Stimulated activated CD4-positive, alpha-beta T cell treated with anti-CD3 and anti-CD28 coated beads, Interleukin-2, amount 100 ng/mL, for 48 hours (primary cell): ENCODE data around the gene C16orf89.

ENCODE experiments used
- DNase-seq, 2 donors: peaks; one replicate each; pipeline ENCODE4 v3.0.0-alpha.2; 2020

C16orf89 gene

DNA sequence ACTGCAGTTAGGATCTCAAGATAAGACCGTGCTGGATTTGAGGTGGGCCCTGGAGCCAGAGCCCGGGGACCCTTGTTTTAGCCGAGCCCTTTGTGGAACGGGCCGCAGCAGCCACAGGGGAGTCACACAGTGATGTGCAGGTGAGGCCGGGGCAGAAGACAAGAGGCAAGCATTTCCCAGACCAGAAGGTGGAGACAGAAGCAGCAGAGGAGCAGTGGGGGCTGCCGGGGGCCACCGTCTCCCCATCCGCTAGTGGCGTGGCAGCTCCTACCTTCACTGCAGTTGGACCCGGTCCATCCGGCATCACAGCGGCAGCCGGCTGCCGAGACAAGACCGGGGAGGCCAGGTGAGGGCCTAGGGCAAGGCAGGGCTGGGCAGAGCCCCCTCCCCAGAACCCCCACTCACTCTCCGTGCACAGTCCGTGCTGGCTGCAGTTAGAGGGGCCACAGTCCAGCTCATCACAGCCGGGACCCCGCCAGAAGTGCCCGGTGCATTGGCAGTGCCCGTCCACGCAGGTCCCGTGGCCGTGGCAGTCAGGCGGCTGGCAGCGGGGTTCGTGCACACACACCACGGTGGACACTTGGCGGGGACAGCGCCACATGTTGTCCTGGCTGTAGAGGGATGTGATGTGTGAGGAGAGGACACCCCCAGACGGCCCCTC lies 38.1 kb downstream of the C16orf89 start:
- no peak for DNase-seq

DNA sequence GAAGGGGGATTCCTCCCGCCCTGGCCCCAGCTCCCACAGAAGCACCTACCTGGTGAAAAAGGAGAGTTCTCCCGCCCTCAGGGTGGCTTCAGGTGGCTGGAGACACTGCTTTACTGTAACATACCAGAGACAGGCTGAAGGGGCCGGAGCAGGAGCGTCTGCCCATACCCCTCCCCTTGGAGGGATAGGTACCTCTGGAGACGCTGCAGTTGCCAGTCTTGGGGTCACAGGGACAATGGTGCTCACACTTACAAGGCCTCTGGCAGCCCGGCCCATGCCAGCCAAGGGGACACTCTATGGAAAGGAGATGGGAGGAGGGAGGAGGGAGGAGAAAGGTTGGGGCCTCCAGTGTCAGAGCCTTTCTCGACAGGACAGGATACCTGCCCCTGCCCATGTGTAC lies 38.7 kb downstream of the C16orf89 start:
- DNase-seq, result no peak

DNA sequence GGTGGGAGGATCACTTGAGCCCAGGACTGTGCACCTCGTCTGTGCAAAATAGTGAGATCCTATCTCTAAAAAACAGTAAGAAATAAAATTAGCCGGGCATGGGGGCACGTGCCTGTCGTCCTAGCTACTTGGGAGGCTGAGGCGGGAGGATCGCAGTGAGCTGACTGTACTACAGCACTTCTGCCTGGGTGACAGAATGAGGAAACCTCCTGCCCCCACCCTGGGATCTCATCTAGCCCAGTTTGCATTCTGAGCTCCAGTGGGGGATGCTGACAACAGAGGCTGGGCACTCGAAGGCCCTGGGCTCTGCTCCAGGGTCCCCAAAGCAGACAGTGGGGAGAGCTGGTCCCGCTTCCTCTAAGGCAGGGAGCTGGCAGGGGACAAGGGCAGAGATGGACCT lies 39.1 kb downstream of the C16orf89 start:
- no peak for DNase-seq

DNA sequence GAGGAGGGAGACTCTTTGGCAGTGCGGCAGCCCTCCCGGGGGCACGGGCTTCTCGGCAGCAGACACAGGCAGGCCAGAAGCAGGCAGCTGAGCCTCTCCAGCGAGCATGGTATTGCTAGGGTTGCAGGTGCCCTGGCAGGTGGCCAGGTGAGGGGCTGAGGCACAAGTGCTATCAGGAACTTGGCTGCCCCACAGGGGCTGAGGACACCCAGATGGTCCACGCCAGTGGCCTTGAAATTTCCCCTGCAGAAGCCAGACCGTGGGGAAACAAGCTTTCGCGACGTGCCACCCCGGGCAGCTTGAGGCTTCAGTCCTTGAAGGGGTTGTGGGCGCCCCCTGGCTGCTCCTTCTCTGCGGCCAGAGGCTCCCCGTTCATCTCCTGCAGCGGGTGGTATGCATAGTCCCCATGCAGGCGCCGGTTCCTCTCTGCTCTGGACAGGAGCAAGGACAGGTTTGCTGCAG lies 40.6 kb downstream of the C16orf89 start:
- DNase-seq, result no peak

DNA sequence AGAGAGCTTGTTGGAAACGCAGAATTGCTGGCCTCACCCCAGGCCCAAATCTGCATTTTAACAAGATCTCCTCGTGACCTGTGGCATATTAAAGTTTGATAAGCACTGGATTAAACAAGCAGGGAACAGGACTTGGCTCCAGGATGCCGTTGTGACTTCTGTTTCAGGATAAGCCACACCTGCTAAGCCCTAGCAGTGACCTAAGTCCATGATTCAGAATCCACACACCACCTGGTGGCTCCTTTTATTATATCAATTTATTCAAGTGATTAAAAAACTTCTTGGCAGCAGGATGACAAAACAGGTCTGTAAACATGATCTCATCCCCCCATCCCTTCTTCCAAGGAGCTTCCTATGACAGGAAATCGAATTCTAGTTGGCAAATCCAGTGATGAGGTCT lies 41.1 kb downstream of the C16orf89 start:
- DNase-seq, result no peak

DNA sequence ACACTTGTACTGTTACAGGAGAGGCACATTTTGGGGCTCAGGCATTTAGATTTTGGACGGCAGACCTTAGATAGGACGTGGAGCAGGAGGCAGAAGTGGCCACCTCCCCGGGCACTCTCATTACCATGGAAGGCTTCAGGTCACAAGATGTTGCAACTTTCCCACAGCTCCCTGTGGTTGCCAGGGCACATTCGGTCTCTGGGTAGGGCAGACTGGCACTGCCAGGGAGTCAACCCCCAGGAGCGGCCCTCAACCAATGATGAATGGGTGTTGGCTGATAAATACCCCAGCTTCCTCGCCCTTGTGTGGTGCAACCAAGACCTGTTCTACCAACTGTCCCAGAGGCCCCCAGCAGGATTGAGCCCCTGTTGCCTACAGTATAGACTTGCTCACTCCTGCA lies 43.2 kb downstream of the C16orf89 start:
- DNase-seq, result no peak

DNA sequence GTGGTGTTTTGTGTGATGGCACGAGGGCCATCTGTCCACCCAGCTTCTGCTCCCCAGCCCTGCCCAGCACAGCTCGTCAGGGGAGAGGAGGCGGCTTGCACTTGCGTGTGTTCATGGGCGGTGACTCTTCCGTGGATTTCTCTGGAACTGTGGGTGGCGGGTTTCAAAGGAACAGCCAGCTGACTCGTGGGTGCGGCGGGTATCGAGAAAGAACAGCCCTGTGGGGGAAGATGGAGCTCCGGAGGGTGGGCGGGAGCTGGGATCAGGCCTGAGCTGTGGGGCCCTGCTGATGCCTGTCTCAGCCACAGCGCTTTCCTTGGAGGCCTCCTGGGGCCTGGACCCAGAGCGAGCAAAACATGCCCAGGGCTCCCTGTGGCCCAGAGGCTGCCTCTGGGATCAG lies 45.2 kb downstream of the C16orf89 start:
- DNase-seq, result no peak

DNA sequence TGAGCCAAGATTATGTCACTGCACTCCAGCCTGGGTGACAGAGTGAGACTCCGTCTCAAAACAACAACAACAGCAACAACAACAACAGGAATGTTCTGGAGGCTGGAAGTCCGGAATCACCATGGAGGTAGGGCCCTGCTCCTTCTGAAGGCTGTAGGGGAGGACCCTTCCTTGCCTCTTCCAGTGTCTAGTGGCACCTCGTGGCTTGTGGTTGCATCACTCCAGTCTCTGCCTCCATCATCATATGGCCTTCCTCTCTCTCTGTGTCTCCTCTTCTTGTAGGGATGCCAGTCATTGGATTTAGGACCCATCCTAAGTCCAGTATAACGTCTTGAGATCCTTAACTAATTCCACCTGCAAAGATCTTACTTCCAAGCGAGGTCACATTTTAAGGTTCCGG lies 46.0 kb downstream of the C16orf89 start:
- DNase-seq, result no peak

DNA sequence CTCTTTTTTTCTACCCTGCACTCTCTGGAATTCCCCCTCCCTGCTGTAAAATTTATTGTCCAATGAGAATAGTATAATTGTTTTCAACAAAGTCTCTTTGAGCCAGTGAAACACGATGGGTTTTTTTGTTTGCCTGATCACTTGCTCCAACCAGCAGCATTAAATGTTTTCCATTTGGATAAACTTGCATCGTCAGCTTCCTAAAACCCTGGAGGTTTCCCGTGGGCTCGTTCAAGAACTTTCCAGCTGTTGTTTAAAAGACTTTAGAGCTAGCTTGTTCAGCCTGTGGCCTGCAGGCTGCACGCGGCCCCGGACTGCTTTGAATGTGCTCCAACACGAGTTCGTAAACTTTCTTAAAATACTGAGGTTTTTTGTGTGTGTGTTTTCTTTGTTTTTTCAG lies 47.0 kb downstream of the C16orf89 start:
- DNase-seq, result no peak

DNA sequence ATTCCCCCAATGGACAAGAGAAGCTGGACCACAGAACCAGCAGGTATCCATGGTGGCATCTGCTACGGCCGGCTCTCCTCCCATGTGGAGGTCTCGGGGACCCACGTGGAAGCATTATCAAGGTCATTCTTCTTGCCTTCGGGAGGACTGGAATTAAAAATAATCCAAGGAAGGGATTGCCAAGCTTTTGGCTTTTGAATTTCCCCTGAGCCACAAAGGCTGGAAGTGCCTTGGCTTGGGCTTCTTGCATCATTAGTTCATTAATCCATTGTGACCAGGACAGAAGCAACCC lies 48.1 kb downstream of the C16orf89 start:
- DNase-seq, result no peak

DNA sequence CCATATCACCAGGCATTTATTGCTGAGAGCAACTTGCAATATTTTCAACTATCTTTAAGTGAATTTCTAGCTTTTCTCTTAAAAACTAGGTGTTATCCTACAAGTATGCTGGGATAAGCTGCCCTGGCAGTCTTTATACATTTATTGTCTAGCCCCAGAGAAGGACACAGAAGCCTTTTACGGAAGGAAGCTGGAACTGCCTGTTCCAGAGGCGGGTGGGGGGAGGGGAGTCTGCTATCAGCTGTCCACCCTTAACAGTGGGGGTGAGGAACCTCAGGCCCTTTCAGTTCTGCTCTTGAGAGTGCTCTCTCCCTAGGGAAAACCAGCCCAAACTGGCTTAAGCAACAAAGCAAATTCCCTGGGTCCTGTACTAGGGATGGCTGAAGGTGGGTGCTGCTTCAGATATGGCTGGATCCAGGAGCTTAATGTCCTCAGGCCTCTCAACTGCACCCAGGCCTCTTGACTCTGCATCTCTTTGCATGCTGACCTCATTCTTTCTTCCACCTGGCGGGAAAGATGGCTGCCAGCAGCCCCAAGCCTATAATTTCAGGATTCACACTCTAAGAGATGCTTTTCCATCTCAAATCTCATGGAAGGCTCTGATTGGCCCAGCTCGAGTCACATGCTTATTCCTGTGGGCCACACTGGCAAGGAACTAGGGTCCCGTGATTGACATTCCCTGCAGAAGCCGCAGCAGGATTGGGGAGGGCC lies 48.6 kb downstream of the C16orf89 start:
- DNase-seq, result no peak

DNA sequence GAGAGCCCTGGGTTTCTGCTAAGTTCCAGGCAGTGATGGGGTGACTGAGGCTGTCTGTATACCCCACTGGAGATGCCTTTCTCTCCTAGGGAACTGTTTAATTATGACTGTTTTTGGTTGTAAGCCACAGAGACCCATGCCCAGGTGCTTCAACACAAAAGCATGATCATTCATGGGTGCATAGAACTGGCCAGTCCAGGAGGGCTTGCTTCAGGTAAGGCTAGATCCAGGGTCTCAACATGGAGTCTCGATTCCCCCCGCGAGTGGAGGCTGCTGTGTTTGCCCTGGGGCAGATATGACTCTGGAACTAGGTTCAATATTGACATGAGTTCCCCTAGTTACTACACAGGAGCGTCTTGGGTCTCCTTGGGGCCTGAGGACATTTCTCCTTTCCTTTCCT lies 49.9 kb downstream of the C16orf89 start:
- DNase-seq, result no peak

DNA sequence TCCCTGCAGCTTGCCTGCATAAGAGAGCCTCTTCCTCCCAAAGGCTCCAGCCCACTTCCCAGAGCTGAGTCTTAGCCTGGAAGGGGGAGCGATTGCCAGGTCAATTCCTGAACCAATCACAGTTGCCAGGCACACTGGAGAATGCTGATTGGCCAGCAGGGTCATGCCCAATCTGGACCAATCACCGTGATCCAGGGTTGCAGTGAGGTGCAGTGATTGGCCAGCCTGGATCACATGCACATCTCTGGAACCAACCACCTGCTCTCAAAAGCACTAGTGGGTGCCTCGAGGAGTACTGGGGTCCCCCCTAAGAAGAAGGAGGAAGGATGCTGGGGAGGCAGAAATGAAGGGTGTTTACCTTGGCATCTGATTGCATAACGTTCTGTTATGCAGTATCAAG lies 50.4 kb downstream of the C16orf89 start:
- DNase-seq, result no peak

DNA sequence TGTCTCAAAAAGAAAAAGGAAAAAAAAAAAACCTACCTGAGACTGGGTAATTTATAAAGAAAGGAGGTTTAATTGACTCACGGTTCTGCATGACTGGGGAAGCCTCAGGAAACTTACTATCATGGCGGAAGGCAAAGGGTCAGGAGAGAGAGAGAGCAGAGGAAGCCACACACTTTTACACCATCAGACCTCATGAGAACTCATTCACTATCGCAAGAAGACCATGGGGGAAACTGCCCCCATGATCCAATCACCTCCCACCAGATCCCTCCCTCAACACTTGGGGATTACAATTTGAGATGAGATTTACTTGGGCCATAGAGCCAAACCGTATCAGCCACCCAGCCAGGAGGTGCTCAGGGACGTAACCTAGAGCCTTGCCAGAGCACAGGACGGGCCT lies 52.9 kb downstream of the C16orf89 start:
- DNase-seq, result no peak

DNA sequence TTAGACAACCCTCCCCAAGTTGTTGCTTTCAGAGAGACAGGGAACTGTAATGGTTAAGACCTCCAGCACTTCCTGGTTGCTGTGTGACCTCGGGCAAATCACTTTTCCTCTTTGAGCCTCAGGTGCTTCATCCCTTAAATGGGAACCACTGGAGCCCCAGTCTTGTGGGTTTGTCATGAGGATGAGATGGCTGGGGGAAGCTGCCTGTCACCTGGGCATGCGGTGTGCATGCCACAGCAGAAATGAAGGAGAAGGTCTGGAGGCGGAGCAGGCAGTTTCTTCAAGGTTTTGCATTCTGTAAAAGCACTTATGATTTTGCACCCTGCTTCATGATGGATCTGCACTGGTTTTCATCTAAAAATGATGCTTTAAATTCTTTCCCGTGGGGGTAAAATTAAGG lies 54.1 kb downstream of the C16orf89 start:
- DNase-seq, result no peak

DNA sequence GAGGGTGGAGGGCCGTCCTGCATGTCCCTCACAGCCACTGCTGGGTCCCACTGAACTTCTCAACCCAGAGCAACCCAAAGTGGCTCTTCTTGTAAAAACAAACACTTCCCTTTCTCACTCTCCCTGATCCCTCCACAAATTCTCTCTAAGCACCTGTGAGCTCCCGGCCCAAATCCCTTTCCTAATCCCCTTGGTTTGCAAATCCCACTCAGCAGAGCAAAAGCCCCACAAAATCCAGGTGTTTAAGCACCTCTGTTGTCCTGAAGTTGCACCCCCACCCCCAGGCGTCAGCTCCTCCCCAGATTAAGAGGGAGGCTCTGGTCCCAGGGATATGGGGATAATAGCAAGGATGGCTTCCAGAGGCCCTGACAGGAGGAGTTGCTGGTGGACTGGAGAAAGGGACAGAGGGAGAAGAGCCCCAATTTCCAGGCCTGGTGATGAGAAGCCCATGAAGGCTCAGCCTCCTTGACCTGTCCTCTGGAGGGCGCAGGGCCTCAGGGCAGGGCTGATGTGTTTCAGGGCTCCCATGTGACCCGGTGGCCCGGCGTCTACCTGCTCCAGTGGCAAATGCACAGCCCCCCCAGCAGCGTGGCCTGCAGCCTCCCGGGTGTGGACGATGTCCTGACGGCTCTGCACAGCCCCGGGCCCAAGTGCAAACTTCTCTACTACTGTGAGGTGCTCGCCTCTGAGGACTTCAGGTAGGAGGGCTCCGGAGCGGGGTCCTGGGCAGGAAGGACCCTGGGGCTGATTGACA lies 55.0 kb downstream of the C16orf89 start:
- DNase-seq, result no peak

DNA sequence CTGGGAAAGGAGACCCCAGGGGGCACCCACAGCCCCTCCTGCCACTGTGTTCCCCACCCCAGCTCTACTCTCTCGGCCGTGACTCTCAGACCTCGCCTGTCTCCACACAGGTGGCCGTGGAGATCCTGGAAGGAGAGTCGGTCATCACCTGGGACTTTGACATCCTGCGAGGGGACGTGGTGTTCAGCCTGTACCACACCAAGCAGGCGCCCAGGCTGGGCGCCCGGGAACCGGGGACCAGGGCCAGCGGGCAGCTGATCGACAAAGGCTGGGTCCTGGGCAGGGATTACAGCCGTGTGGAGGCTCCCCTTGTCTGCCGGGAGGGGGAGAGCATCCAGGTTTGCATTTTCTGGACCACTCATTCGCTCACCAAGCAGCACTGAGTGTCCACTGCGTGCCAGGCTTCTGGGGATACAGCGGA lies 57.4 kb downstream of the C16orf89 start:
- no peak for DNase-seq

DNA sequence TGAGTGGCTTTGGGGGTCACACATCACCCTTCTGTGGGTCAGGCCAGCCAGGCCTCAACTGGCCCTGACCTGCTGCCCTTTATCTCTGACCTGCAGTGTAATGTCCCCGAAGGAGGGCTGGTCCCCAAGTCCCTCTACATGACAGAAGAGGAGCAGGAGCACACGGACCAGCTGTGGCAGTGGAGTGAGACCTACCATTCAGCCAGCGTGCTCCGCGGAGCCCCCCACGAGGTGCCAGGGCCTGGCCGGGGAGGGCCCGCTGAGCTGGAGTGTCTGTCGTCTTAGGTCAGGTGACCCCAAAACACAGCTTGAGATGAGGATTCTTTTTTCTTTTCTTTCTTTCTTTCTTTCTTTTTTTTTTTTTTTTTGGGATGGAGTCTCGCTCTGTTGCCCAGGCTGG lies 58.5 kb downstream of the C16orf89 start:
- DNase-seq, result no peak

DNA sequence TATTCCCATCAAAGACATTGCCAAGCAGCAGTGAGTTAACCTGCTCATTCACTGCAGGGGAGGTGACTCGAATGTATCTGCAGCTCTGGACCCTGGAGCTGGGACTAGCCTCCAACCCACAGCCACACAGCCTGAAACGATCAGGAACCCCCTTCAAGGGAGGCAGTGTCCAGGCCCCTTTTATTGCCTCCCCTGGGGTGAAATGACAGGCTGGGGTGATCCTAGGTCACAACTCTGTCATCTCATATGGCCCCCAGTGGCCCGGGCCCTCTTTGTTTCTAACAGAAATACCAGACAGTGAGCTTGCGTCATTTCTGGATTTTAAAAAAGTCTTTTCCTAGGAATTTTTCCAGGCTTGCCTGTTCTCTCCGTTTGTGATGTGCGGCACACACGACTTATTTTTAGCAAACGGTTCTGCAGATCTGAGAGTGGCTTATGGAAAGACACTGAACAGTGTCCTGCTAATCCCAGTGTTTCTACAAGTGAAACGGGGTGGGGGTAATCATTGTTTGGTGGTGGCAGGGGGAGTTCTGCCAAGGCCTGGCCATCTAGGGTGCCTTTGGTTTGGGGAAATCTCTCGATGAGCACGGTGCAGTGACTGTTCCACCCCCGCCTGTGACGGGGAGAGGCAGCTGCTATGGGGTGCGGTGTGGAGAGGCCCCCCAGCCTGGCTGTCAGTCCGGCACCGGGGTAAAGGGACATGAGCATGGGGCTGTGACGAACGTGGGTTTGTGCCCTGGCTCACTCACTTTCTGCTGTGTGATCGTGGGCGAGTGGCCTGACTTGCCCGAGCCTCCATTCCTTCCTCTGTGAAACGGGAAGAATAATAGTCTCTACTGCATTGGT lies 59.2 kb downstream of the C16orf89 start:
- no peak for DNase-seq

DNA sequence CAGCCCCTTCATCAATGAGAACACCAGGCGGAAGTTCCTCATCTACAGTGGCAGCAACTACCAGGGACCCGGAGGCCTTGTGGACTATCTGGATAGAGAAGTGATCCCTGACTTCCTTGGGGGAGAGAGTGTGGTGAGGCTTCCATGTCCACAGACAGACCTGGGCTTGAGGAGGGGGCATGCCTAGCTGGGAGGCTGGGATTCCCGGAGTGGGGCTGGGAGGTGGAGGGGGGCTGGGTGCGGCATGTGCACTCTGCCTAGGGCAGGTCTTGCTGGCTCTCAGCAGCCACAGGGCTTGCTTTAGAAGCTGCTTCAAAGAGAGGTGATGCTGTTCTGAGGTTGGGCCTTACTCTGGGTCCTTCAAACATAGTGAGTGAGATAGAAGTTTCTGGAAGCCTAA lies 59.8 kb downstream of the C16orf89 start:
- no peak for DNase-seq

DNA sequence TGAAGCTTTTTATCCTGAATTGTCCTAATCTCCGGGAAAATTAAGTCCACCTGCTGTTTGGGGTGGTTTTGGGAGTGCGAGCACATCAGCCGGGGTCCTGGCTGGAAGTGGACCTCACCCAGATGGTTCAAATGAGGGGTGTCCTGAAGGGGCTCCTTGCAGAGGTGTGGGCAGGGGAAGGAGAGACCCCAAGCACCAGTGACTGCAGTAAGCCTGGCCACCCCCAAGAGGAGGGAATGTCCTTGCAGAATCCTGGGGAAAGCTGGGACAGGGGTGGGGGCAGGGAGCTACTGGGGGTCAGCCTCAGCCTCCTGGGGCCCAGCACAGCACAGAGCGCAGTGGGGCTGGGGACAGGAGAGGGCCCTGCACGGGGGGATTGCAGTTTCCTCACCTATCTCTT lies 61.4 kb downstream of the C16orf89 start:
- no peak for DNase-seq

DNA sequence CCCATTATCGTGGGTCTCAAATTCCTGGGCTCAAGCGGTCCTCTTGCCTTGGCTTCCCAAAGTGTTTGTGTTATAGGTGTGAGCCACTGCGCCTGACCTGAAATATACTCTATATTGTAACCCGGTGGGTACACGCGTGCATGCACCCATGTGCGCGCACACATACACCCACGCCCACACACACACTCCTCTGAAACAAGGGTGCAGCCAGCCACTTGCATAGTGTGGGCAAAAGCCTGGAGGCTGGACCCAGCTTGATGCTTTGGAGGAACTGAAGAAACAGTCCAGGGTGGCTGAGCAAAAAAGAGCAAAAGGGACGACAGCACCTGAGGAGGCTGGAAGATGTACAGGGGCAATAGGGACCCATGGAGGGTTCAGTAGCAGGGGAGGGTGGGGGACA lies 61.9 kb downstream of the C16orf89 start:
- no peak for DNase-seq

DNA sequence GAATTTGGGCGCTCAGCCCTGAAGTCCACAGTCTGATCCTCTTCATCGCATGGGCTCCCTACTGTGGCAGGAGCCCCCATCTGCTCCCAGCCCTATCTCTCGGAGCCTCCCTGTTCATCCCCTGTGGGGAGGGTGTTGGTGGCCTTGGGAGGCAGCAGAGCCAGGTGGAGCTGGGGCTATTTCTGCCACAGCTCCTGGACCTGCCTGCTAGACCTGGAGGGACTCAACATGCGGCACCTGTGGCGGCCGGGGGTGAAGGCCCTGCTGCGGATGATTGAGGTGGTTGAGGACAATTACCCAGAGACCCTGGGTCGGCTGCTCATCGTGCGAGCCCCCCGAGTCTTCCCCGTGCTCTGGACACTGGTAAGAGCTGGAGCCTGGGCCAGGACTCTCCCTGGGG lies 62.5 kb downstream of the C16orf89 start:
- no peak for DNase-seq
